ENCODE results near the gene CHST8. TPM values are rescaled to one million over a fixed set of nuclear protein-coding genes. Genes with fewer than 3 reads are reported as not detected.

CHST8 gene
- total and polyA plus RNA-seq, 11 donors = 0.10 to 0.88 (median 0.22) TPM; not detected in 3

DNA sequence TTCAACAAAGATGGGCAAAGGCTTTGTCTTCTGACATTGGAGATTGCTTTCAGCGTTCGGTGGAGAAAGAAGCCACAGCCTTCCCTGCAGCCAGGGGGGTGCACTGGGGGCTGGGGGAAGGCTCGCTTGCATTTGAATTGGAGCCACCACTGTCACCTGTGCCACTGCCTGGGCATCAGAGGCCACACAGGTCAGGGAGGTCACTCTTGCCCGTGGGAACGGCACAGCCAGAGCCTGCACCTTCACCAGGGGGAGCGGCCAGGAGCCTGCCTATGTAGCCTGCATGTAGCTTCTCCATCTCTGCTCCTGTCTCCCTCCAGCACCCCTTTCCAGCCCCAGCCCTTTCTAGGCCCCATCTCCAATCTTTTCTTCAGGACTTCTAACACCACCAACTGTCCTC is 131.2 kb downstream of the CHST8 start:
- DNase-seq = no peak
- WGBS, 4 donors = 80 to 86% (median 83%) methylated on average over 6 of the region's 6 CpGs

DNA sequence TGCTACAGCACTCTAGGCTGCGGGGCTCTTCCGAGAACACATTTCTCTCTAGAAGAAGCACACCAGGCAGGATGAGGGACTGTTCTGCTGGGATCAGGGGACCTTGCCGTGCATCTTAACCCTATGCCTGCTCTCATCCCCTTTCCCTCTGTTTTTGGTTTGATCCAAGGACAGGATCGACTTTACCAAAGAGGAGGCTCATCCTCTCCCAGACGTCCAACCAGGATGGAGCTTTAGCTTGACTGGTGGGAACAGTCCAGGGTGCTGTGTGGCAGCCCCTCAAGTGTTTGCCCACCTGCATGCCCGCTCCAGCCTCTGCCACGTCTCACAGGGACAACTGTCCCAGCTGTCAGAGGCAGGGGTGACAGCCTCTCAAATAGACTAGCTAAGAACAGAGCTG is 132.6 kb downstream of the CHST8 start:
- WGBS, 4 donors = 65 to 82% (median 76%) methylated on average over 5 to 7 of the region's 7 CpGs
- intact Hi-C loops (cut with DNase I) = no loop called here
- DNase-seq (no peak), ATAC-seq (no peak)
- no peak overlapping the region for H3K4me3 ChIP-seq
- peaks cover 0 to 9% (median 0%) of the 10 kb centered on the region in 12 donors for H3K4me1 ChIP-seq
- TF ChIP-seq POLR2A (IDR thresholded peaks at IDR 0.05) = no peak
- TF ChIP-seq, protein P1, sequence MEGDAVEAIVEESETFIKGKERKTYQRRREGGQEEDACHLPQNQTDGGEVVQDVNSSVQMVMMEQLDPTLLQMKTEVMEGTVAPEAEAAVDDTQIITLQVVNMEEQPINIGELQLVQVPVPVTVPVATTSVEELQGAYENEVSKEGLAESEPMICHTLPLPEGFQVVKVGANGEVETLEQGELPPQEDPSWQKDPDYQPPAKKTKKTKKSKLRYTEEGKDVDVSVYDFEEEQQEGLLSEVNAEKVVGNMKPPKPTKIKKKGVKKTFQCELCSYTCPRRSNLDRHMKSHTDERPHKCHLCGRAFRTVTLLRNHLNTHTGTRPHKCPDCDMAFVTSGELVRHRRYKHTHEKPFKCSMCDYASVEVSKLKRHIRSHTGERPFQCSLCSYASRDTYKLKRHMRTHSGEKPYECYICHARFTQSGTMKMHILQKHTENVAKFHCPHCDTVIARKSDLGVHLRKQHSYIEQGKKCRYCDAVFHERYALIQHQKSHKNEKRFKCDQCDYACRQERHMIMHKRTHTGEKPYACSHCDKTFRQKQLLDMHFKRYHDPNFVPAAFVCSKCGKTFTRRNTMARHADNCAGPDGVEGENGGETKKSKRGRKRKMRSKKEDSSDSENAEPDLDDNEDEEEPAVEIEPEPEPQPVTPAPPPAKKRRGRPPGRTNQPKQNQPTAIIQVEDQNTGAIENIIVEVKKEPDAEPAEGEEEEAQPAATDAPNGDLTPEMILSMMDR (IDR thresholded peaks at IDR 0.05) = no peak
- no peaks in the 10 kb centered on the region for H3K36me3 ChIP-seq
- no peaks in the 10 kb centered on the region for H3K9me3 ChIP-seq
- no peak overlapping the region for H3K27ac ChIP-seq
- peaks cover 0 to 14% (median 0%) of the 10 kb centered on the region in 9 donors for H3K27me3 ChIP-seq

More for the DNA sequence above, 131.2 kb downstream of the CHST8 start:
- Histone ChIP-seq H3K27ac (no peak overlapping the region), H3K4me1 (no peaks in the 10 kb centered on the region), H3K4me3 (no peak overlapping the region), H3K36me3 (no peaks in the 10 kb centered on the region), H3K27me3 (peaks cover 0 to 24% (median 0%) of the 10 kb centered on the region in 9 donors), H3K9me3 (no peaks in the 10 kb centered on the region)
- TF ChIP-seq, protein P1 (IDR thresholded peaks at IDR 0.05) = no peak
- TF ChIP-seq POLR2A (IDR thresholded peaks at IDR 0.05) = no peak
- intact Hi-C loops (cut with DNase I) = no loop called here
- no peak for ATAC-seq

DNA sequence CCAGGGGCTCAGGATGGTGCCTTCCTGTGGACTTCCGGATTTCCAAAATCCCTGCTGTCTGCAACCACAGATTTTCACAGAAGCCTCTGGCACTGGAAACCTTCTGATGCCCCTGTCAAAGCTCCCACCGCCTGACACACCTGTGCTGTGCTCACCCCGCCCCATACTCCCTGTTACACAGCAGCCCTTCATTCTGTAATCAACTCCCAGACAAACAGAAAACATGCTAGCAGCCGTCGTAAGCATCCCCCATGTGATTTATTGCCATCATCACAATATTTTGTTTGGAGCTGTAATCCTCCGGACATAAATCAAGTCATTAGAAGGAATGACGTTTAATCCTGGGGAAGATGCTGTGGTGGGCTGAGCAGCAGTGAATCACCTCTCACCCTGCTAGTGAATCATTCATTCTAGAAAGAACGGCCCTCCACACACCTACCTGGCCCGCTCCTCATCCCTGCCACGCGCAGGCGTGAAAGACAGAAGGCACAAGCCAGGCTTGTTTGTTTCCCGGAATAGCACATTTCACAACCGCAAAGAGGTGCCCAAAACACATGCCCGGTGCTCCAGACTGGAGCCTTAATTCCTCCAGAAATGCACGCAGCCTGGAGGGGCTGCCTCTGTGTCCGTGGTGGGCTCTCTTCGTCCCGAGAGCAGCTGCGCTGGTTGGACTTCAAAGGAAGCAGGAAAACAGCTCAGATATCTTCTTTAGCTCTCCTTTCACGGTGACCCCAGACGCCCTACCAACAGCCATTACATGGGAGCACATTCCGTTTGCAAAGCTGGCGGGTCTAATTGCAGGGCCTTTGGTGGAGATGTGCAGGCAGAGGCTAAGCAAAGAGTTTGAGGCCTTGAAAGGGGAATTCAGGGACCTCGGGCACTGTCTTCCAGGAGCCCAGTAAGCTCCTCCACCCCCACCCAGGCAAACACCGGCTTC is 133.6 kb downstream of the CHST8 start:
- Histone ChIP-seq H3K4me3 (no peak overlapping the region), H3K27ac (no peak overlapping the region), H3K36me3 (no peaks in the 10 kb centered on the region), H3K27me3 (peaks cover 0 to 14% (median 0%) of the 10 kb centered on the region in 9 donors), H3K4me1 (peaks cover 0 to 9% (median 0%) of the 10 kb centered on the region in 12 donors), H3K9me3 (no peaks in the 10 kb centered on the region)
- TF ChIP-seq POLR2A (IDR thresholded peaks at IDR 0.05) = no peak
- TF ChIP-seq, protein P1 (IDR thresholded peaks at IDR 0.05) = no peak
- DNase-seq (no peak), ATAC-seq (no peak)
- intact Hi-C loops (cut with DNase I) = no loop called here
- 61 to 65% (median 63%) methylated on average over 26 of the region's 26 CpGs for WGBS, 4 donors

DNA sequence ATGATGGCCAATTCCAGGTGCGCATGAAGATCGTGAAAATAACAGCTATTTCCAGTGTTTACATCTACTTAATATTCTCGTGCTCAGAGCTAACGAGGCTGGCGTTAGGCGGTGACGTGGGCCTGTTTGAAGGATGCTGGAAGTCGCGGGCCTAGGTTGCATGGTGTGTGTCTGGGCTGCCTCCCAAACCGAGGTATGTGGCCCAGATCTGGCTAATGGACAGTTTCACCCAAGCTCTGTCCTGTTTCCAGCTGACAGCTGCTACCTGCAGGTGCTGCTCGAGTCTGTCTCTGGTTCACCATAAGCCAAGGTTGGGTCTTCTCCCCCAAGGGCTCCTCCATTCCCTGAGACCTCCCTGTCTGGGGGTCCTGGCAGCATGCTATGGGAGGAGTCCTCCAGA is 134.4 kb downstream of the CHST8 start:
- ATAC-seq (no peak), DNase-seq (no peak)
- TF ChIP-seq, protein P1 (IDR thresholded peaks at IDR 0.05) = no peak
- TF ChIP-seq POLR2A (IDR thresholded peaks at IDR 0.05) = no peak
- 84 to 88% (median 86%) methylated on average over 11 of the region's 11 CpGs for WGBS, 4 donors
- H3K36me3 ChIP-seq = no peaks in the 10 kb centered on the region
- H3K4me3 ChIP-seq = no peak overlapping the region
- H3K27ac ChIP-seq = no peak overlapping the region
- H3K27me3 ChIP-seq = peaks cover 0 to 13% (median 0%) of the 10 kb centered on the region in 9 donors
- peaks cover 0 to 9% (median 0%) of the 10 kb centered on the region in 12 donors for H3K4me1 ChIP-seq
- H3K9me3 ChIP-seq = no peaks in the 10 kb centered on the region
- intact Hi-C loops (cut with DNase I) = no loop called here
